ENCODE results near the gene CREB1. TPM values are rescaled to one million over a fixed set of nuclear protein-coding genes. Genes with fewer than 3 reads are reported as not detected.
A peak's percentile ranks its signal among the peaks of the same experiment; 100 is the strongest.

The CREB1 gene
- total and polyA plus RNA-seq, 2 donors (not counting 1 experiment from before 2014, with no cell fraction given): 37.7 to 47.4 TPM

GRCh38 chr2:207624185-207625013, 94.6 kb downstream of the CREB1 start:
- H3K79me2 ChIP-seq (ENCODE audit: control insufficient read depth, insufficient read depth, low read length): no peaks in the 10 kb centered on the region
- H3K27ac ChIP-seq (ENCODE audit: insufficient read depth, low read length): peak overlapping the region; percentile 83
- H3K9me3 ChIP-seq (ENCODE audit: control insufficient read depth, insufficient read depth, low read depth, low read length): no peaks in the 10 kb centered on the region
- H4K20me1 ChIP-seq (ENCODE audit: control insufficient read depth, extremely low read depth, insufficient read depth, low read length): no peaks in the 10 kb centered on the region
- no peaks in the 10 kb centered on the region for H3K4me1 ChIP-seq (ENCODE audit: control insufficient read depth, extremely low read depth, insufficient read depth, low read length)
- TF ChIP-seq CTCF (conservative IDR thresholded peaks at IDR 0.05 in 1 of 2, IDR thresholded peaks at IDR 0.05 in 1 of 2; ENCODE audit: low read depth in 1 of 2, low read length in 2 of 2) (no peak), EZH2 (IDR thresholded peaks at IDR 0.05; ENCODE audit: low read length, missing control alignments) (no peak)
- peak overlapping the region; percentile 99 for H3K4me2 ChIP-seq (ENCODE audit: extremely low read depth, insufficient read depth, low read length)
- no peaks in the 10 kb centered on the region for H3K36me3 ChIP-seq (ENCODE audit: control insufficient read depth, insufficient read depth, low read length)
- peak overlapping the region; percentile 86 for H3K9ac ChIP-seq (ENCODE audit: insufficient read depth, low read length)
- peak overlapping the region; percentile 65 for H2AFZ ChIP-seq (ENCODE audit: low read length)
- peak; percentile 73 for DNase-seq (ENCODE audit: low read depth in 2 of 2)
- H3K27me3 ChIP-seq (ENCODE audit: control insufficient read depth, insufficient read depth, low read length): no peaks in the 10 kb centered on the region
- peak overlapping the region; percentile 68 to 83 (median 71) for H3K4me3 ChIP-seq (replicated peaks in 1 of 4; ENCODE audit: control extremely low read depth in 1 of 4, insufficient read depth in 1 of 4, low read depth in 3 of 4, low read length in 4 of 4)

GRCh38 chr2:207625014-207625907, 95.5 kb downstream of the CREB1 start, which contains the start of gene METTL21A:
Gene METTL21A, minus strand, starts transcription at chr2:207625394. Its CDS starts 1,019 bp downstream, at chr2:207624375.
- peak; percentile 85 to 86 for DNase-seq (ENCODE audit: low read depth in 2 of 2)
- Histone ChIP-seq H3K4me1 (ENCODE audit: control insufficient read depth, extremely low read depth, insufficient read depth, low read length) (no peaks in the 10 kb centered on the region), H3K79me2 (ENCODE audit: control insufficient read depth, insufficient read depth, low read length) (no peaks in the 10 kb centered on the region), H3K9ac (ENCODE audit: insufficient read depth, low read length) (peak within 1 kb of the TSS; percentile 86), H3K36me3 (ENCODE audit: control insufficient read depth, insufficient read depth, low read length) (no peaks in the 10 kb centered on the region), H3K4me3 (replicated peaks in 1 of 4; ENCODE audit: control extremely low read depth in 1 of 4, insufficient read depth in 1 of 4, low read depth in 3 of 4, low read length in 4 of 4) (peak within 1 kb of the TSS; percentile 68 to 92 (median 76)), H3K9me3 (ENCODE audit: control insufficient read depth, insufficient read depth, low read depth, low read length) (no peaks in the 10 kb centered on the region), H3K4me2 (ENCODE audit: extremely low read depth, insufficient read depth, low read length) (peak within 1 kb of the TSS; percentile 99), H4K20me1 (ENCODE audit: control insufficient read depth, extremely low read depth, insufficient read depth, low read length) (no peaks in the 10 kb centered on the region), H3K27ac (ENCODE audit: insufficient read depth, low read length) (peak within 1 kb of the TSS; percentile 83), H3K27me3 (ENCODE audit: control insufficient read depth, insufficient read depth, low read length) (no peaks in the 10 kb centered on the region), H2AFZ (ENCODE audit: low read length) (peak within 1 kb of the TSS; percentile 69)
- TF ChIP-seq CTCF (conservative IDR thresholded peaks at IDR 0.05 in 1 of 2, IDR thresholded peaks at IDR 0.05 in 1 of 2; ENCODE audit: low read depth in 1 of 2, low read length in 2 of 2): peak; percentile 40
- no peak for TF ChIP-seq EZH2 (IDR thresholded peaks at IDR 0.05; ENCODE audit: low read length, missing control alignments)

- no peak for TF ChIP-seq CTCF (conservative IDR thresholded peaks at IDR 0.05 in 1 of 2, IDR thresholded peaks at IDR 0.05 in 1 of 2; ENCODE audit: low read depth in 1 of 2, low read length in 2 of 2)
- TF ChIP-seq EZH2 (IDR thresholded peaks at IDR 0.05; ENCODE audit: low read length, missing control alignments): no peak
- H3K4me3 ChIP-seq (replicated peaks in 1 of 4; ENCODE audit: control extremely low read depth in 1 of 4, insufficient read depth in 1 of 4, low read depth in 3 of 4, low read length in 4 of 4): no peak overlapping the region
- H4K20me1 ChIP-seq (ENCODE audit: control insufficient read depth, extremely low read depth, insufficient read depth, low read length): no peaks in the 10 kb centered on the region
- H3K4me2 ChIP-seq (ENCODE audit: extremely low read depth, insufficient read depth, low read length): no peak overlapping the region
- H3K79me2 ChIP-seq (ENCODE audit: control insufficient read depth, insufficient read depth, low read length): no peaks in the 10 kb centered on the region
- no peaks in the 10 kb centered on the region for H3K27me3 ChIP-seq (ENCODE audit: control insufficient read depth, insufficient read depth, low read length)
- H3K9ac ChIP-seq (ENCODE audit: insufficient read depth, low read length): no peak overlapping the region
- H3K4me1 ChIP-seq (ENCODE audit: control insufficient read depth, extremely low read depth, insufficient read depth, low read length): peaks cover 8% of the 10 kb centered on the region
- no peak overlapping the region for H2AFZ ChIP-seq (ENCODE audit: low read length)
- H3K27ac ChIP-seq (ENCODE audit: insufficient read depth, low read length): no peak overlapping the region
- H3K9me3 ChIP-seq (ENCODE audit: control insufficient read depth, insufficient read depth, low read depth, low read length): no peaks in the 10 kb centered on the region
- H3K36me3 ChIP-seq (ENCODE audit: control insufficient read depth, insufficient read depth, low read length): no peaks in the 10 kb centered on the region
- DNase-seq (ENCODE audit: low read depth in 2 of 2): no peak
Observed at GRCh38 chr2:207629553-207629952, 99.8 kb downstream of the CREB1 start.
